Progenitor cell of endocrine pancreas (in vitro differentiated cells): ENCODE results near the gene LYSMD3. TPM values are rescaled to one million over a fixed set of nuclear protein-coding genes. Genes with fewer than 3 reads are reported as not detected.

Experiments
- DNase-seq: peaks from one replicate; pipeline ENCODE4 v3.0.0; 2021; ENCODE audit warnings: low spot score; ENCODE audit not compliant: unreplicated experiment
- H3K27ac Mint-ChIP-seq: 2 replicates; pipeline ENCODE4 v1.8.0; 2021; ENCODE audit warnings: mild to moderate bottlenecking, moderate library complexity, mixed read lengths
- H3K27me3 Mint-ChIP-seq: 2 replicates; pipeline ENCODE4 v1.8.0; 2021; ENCODE audit warnings: mixed read lengths
- H3K36me3 Mint-ChIP-seq: 2 replicates; pipeline ENCODE4 v1.8.0; 2022; ENCODE audit warnings: mixed read lengths; ENCODE audit not compliant: insufficient read depth
- H3K4me1 Mint-ChIP-seq: 2 replicates; pipeline ENCODE4 v1.8.0; 2021; ENCODE audit warnings: low read depth, mixed read lengths
- H3K4me3 Mint-ChIP-seq: 2 replicates; pipeline ENCODE4 v1.8.0; 2021; ENCODE audit warnings: low read depth, mild to moderate bottlenecking, moderate library complexity, mixed read lengths
- H3K9me3 Mint-ChIP-seq: 2 replicates; pipeline ENCODE4 v1.8.0; 2021; ENCODE audit warnings: low read depth, mixed read lengths
- total RNA-seq: library from RNA; stranded (reverse); gene quantifications from 2 replicates; pipeline ENCODE4 v1.2.1, GENCODE V29; 2021
- TF ChIP-seq, protein P1 (sequence below): fragments of 200-600 bp; sonication (generic); IDR thresholded peaks from one replicate; pipeline ENCODE4 v1.5.0; 2021; ENCODE audit warnings: antibody characterized with exemption, mild to moderate bottlenecking; ENCODE audit not compliant: unreplicated experiment

Gene LYSMD3
- total RNA-seq, 1 donor from 2014 or later, result 16.4 TPM

DNA sequence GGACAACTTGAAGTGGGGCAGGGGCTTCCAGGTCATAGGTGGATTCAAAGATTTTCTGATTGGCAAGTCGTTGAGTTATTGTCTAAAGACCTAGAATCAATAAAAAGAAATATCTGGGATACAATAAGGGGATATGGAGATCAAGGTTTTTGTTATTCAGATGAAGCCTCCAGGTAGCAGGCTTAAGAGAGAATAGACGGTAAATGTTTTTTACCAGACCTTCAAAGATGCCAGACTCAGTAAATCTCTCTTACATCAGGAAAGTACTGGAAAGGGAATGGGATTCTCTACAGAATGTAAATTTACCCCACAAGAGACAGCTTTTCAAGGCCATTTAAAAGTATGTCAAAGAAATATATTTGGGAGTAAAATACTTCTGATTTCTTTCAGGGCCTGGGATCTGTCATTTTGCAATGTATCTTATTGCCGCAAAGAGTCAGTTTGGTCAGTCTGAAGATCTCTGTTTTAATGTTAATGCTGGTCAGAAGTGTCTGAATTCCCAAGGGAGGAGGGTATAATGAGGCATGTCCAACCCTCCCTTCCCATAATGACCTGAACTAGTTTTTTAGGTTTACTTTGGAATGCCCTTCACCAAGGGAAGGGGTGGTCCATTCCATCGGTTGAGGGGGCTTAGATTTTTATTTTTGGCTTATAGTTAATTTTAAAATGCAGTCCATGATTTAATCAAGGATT is 13.6 kb upstream of the LYSMD3 start:
- no peaks in the 10 kb centered on the region for H3K36me3 Mint-ChIP-seq
- TF ChIP-seq, protein P1, sequence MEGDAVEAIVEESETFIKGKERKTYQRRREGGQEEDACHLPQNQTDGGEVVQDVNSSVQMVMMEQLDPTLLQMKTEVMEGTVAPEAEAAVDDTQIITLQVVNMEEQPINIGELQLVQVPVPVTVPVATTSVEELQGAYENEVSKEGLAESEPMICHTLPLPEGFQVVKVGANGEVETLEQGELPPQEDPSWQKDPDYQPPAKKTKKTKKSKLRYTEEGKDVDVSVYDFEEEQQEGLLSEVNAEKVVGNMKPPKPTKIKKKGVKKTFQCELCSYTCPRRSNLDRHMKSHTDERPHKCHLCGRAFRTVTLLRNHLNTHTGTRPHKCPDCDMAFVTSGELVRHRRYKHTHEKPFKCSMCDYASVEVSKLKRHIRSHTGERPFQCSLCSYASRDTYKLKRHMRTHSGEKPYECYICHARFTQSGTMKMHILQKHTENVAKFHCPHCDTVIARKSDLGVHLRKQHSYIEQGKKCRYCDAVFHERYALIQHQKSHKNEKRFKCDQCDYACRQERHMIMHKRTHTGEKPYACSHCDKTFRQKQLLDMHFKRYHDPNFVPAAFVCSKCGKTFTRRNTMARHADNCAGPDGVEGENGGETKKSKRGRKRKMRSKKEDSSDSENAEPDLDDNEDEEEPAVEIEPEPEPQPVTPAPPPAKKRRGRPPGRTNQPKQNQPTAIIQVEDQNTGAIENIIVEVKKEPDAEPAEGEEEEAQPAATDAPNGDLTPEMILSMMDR, result no peak
- H3K27me3 Mint-ChIP-seq, result no peaks in the 10 kb centered on the region
- no peak for DNase-seq
- H3K27ac Mint-ChIP-seq, result no peak overlapping the region
- peaks cover 25% of the 10 kb centered on the region for H3K4me1 Mint-ChIP-seq
- H3K9me3 Mint-ChIP-seq, result peaks cover 4% of the 10 kb centered on the region
- no peak overlapping the region for H3K4me3 Mint-ChIP-seq

DNA sequence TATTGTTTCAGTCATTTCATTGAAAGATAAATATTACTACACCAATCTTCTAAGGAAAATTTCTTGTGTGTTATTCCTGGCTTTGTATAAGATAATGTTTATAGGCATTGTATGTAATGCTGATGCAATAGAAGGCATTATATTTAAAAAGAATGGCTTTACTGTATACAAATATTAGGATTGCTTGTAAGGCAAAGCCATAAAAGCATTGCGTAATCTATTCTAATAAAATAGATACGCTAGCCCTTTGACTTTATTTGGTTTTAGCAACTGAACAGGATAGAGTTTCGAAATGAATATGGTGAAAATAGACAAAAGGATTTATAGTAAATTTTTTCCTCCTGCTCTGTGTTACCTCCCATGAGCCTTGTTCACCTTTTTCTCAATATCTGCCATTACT is 5.5 kb upstream of the LYSMD3 start:
- Mint-ChIP-seq H3K27ac (no peak overlapping the region), H3K27me3 (no peaks in the 10 kb centered on the region), H3K36me3 (no peaks in the 10 kb centered on the region), H3K4me3 (no peak overlapping the region), H3K4me1 (peaks cover 1% of the 10 kb centered on the region), H3K9me3 (no peaks in the 10 kb centered on the region)
- TF ChIP-seq, protein P1, result no peak
- no peak for DNase-seq

GRCh38 chr5:90533794-90534193 is 4.4 kb upstream of the LYSMD3 start:
- TF ChIP-seq, protein P1, result no peak
- no peak overlapping the region for H3K27ac Mint-ChIP-seq
- H3K4me1 Mint-ChIP-seq, result peaks cover 1% of the 10 kb centered on the region

GRCh38 chr5:90530736-90531487 is 1.5 kb upstream of the LYSMD3 start:
- peaks cover 19% of the 10 kb centered on the region for H3K4me1 Mint-ChIP-seq
- no peak for DNase-seq
- TF ChIP-seq, protein P1, result no peak
- H3K27me3 Mint-ChIP-seq, result no peaks in the 10 kb centered on the region
- no peaks in the 10 kb centered on the region for H3K36me3 Mint-ChIP-seq
- H3K4me3 Mint-ChIP-seq, result peak overlapping the region; percentile 99
- H3K9me3 Mint-ChIP-seq, result no peaks in the 10 kb centered on the region
- no peak overlapping the region for H3K27ac Mint-ChIP-seq

More at GRCh38 chr5:90533794-90534193, 4.4 kb upstream of the LYSMD3 start:
- H3K9me3 Mint-ChIP-seq, result no peaks in the 10 kb centered on the region
- H3K4me3 Mint-ChIP-seq, result no peak overlapping the region
- no peak for DNase-seq
- no peaks in the 10 kb centered on the region for H3K36me3 Mint-ChIP-seq
- H3K27me3 Mint-ChIP-seq, result no peaks in the 10 kb centered on the region

DNA sequence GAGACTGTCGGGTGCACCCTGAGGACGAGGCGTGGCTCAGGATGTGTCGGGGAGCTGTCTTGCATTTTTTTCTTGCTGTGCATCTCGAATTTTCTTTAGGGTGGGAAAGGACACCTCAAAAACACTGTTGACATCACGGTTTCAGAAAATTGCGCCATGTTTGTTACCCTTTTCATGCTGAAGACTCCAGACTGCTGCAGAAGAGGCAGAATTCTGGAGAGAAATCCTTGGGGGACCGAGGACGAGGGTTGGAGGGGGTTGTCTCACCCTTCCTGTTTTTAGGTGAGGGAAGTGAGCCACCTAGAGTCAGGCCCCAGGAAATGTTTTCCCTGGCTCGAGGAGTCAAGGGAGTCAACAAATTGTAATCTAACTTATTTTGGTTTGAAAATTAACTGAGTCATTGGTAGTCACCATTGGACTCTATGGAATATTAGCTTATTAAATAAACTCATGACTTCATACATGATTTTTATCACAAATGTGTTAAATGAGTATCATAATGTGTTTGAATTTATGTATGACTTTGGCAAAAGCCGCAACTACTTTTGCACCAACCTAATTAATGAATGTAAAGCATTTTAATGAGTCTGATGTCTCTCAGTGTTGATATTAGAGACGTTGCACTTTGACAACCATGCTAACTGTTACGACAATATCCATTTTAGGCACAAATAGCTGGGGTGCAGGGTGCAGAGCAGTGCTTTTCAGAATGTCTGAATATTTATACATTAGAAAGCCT is 724 bp upstream of the LYSMD3 start:
- no peaks in the 10 kb centered on the region for H3K27me3 Mint-ChIP-seq
- TF ChIP-seq, protein P1, result peak; percentile 72
- peak overlapping the region; percentile 99 for H3K4me3 Mint-ChIP-seq
- peaks cover 19% of the 10 kb centered on the region for H3K4me1 Mint-ChIP-seq
- DNase-seq, result peak; percentile 46
- H3K36me3 Mint-ChIP-seq, result peaks cover under 1% of the 10 kb centered on the region
- H3K9me3 Mint-ChIP-seq, result no peaks in the 10 kb centered on the region
- peak overlapping the region; percentile 99 for H3K27ac Mint-ChIP-seq
